Type B pancreatic cell (in vitro differentiated cells): Measurements from ENCODE around the gene CCDC117. TPM values are rescaled to one million over a fixed set of nuclear protein-coding genes. Genes with fewer than 3 reads are reported as not detected.
A peak's percentile ranks its signal among the peaks of the same experiment; 100 is the strongest.

Experiments
- DNase-seq: peaks from one replicate; pipeline ENCODE4 v3.0.0; 2021; ENCODE audit warnings: mixed read lengths; ENCODE audit not compliant: unreplicated experiment; ENCODE audit errors: extremely low spot score
- H3K27ac Mint-ChIP-seq: 2 replicates; pipeline ENCODE4 v1.8.0; 2021; ENCODE audit warnings: mild to moderate bottlenecking, mixed read lengths
- H3K27me3 Mint-ChIP-seq: 2 replicates; pipeline ENCODE4 v1.8.0; 2021; ENCODE audit warnings: mixed read lengths
- H3K36me3 Mint-ChIP-seq: 2 replicates; pipeline ENCODE4 v1.8.0; 2021; ENCODE audit warnings: mixed read lengths
- H3K4me1 Mint-ChIP-seq: one replicate; pipeline ENCODE4 v1.8.0; 2021; ENCODE audit warnings: mixed read lengths; ENCODE audit not compliant: unreplicated experiment
- H3K4me3 Mint-ChIP-seq: 2 replicates; pipeline ENCODE4 v1.8.0; 2021; ENCODE audit warnings: mild to moderate bottlenecking, mixed read lengths
- H3K9me3 Mint-ChIP-seq: 2 replicates; pipeline ENCODE4 v1.8.0; 2021; ENCODE audit warnings: mixed read lengths
- total RNA-seq: library from RNA; stranded (reverse); gene quantifications from 2 replicates; pipeline ENCODE4 v1.2.1, GENCODE V29; 2021; ENCODE audit warnings: low replicate concordance
- TF ChIP-seq, protein P1 (sequence below): fragments of 200-600 bp; sonication (generic); conservative IDR thresholded peaks from 2 replicates; pipeline ENCODE4 v1.5.0; 2021; ENCODE audit warnings: antibody characterized with exemption, mild to moderate bottlenecking

CCDC117 gene
- total RNA-seq, 1 donor from 2014 or later: 40.8 TPM

DNA sequence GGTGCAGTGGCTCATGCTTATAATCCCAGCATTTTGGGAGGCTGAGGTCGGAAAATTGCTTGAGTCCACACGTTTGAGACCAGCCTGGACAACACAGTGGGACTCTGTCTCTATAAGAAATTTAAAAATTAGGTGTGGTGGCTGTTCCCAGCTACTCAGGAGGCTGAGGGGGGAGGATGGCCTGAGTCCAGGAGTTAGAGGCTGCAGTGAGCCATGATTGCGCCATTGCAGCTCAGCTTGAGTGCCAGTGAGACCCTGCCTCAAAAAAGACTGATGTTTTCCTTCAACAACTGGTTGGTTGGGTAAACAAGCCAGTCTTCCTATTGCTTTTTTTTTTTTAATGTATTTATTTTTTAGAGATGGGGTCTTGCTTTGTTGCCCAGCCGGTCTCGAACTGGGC is 18.6 kb downstream of the CCDC117 start:
- TF ChIP-seq, protein P1, sequence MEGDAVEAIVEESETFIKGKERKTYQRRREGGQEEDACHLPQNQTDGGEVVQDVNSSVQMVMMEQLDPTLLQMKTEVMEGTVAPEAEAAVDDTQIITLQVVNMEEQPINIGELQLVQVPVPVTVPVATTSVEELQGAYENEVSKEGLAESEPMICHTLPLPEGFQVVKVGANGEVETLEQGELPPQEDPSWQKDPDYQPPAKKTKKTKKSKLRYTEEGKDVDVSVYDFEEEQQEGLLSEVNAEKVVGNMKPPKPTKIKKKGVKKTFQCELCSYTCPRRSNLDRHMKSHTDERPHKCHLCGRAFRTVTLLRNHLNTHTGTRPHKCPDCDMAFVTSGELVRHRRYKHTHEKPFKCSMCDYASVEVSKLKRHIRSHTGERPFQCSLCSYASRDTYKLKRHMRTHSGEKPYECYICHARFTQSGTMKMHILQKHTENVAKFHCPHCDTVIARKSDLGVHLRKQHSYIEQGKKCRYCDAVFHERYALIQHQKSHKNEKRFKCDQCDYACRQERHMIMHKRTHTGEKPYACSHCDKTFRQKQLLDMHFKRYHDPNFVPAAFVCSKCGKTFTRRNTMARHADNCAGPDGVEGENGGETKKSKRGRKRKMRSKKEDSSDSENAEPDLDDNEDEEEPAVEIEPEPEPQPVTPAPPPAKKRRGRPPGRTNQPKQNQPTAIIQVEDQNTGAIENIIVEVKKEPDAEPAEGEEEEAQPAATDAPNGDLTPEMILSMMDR: no peak
- H3K4me1 Mint-ChIP-seq: peaks cover 12% of the 10 kb centered on the region
- H3K4me3 Mint-ChIP-seq: no peak overlapping the region
- DNase-seq: no peak
- no peak overlapping the region for H3K27ac Mint-ChIP-seq
- no peaks in the 10 kb centered on the region for H3K27me3 Mint-ChIP-seq
- H3K36me3 Mint-ChIP-seq: peaks cover 38% of the 10 kb centered on the region
- no peaks in the 10 kb centered on the region for H3K9me3 Mint-ChIP-seq

DNA sequence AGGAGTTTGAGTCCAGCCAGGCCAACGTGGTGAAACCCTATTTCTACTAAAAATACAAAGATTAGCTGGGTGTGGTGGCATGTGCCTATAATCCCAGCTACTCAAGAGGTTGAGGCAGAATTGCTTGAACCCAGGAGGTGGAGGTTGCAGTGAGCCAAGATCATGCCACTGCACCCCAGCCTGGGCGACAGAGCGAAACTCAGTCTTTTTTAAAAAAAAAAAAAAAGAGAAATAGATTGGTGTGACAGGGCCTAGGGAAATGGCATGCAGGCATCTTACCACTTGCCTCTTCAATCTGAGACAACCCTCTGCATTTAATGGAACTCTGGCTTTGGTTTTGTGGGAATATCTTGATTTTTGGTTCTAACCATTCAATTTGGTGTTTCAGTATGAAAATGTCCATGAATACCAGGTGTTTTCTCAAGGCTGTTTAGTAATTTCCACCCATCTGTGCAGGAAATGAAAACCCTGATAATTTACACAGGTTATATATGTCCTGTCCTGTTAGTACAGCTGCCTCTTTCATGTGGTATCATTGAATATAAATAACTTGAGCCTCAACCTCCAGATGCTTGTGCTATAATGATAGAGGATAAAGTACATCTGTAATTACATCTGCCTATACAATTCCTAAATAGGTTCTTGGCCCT is 19.5 kb downstream of the CCDC117 start:
- H3K4me1 Mint-ChIP-seq: peaks cover 19% of the 10 kb centered on the region
- H3K9me3 Mint-ChIP-seq: no peaks in the 10 kb centered on the region
- H3K27ac Mint-ChIP-seq: peak overlapping the region; percentile 17

GRCh38 chr22:28792491-28793383 is 20.2 kb downstream of the CCDC117 start:
- H3K27me3 Mint-ChIP-seq: no peaks in the 10 kb centered on the region
- peak overlapping the region; percentile 62 for H3K27ac Mint-ChIP-seq
- no peaks in the 10 kb centered on the region for H3K9me3 Mint-ChIP-seq
- peaks cover 20% of the 10 kb centered on the region for H3K4me1 Mint-ChIP-seq
- DNase-seq: no peak
- no peak overlapping the region for H3K4me3 Mint-ChIP-seq
- peaks cover 40% of the 10 kb centered on the region for H3K36me3 Mint-ChIP-seq
- TF ChIP-seq, protein P1: no peak

More for the DNA sequence above, 19.5 kb downstream of the CCDC117 start:
- H3K27me3 Mint-ChIP-seq: no peaks in the 10 kb centered on the region
- TF ChIP-seq, protein P1: no peak
- H3K4me3 Mint-ChIP-seq: no peak overlapping the region
- H3K36me3 Mint-ChIP-seq: peaks cover 39% of the 10 kb centered on the region
- no peak for DNase-seq

DNA sequence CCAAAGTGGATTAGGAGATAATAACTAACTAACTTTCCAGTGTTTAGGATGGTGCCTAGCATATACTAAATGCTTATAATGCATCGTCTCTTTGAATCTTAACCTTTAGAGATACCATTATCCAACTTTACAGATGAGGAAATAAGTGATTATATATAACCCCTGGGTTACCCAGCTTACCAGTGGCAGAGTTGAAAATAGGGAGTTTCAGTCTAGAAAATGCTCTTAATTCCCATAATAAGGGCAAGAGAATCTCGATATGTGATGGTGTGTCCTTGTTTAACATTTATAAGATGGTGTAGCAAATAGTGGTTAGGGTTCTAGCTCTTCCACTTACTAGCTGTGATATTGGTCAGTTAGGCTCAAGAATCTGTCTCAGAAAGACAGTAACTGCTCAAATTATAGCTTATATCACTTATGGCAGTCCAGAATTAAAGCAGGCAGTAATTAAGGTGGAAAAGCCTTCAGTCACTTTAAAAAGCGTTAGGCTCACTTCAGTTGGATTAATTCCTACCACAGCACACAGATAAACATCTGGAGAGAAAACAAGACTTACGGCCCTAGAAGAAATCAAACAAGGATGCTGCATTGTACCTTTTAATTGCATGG is 21.6 kb downstream of the CCDC117 start:
- H3K27ac Mint-ChIP-seq: no peak overlapping the region
- peaks cover 43% of the 10 kb centered on the region for H3K36me3 Mint-ChIP-seq
- H3K9me3 Mint-ChIP-seq: no peaks in the 10 kb centered on the region
- peaks cover 22% of the 10 kb centered on the region for H3K4me1 Mint-ChIP-seq
- H3K27me3 Mint-ChIP-seq: no peaks in the 10 kb centered on the region
- TF ChIP-seq, protein P1: no peak
- H3K4me3 Mint-ChIP-seq: no peak overlapping the region
- no peak for DNase-seq

DNA sequence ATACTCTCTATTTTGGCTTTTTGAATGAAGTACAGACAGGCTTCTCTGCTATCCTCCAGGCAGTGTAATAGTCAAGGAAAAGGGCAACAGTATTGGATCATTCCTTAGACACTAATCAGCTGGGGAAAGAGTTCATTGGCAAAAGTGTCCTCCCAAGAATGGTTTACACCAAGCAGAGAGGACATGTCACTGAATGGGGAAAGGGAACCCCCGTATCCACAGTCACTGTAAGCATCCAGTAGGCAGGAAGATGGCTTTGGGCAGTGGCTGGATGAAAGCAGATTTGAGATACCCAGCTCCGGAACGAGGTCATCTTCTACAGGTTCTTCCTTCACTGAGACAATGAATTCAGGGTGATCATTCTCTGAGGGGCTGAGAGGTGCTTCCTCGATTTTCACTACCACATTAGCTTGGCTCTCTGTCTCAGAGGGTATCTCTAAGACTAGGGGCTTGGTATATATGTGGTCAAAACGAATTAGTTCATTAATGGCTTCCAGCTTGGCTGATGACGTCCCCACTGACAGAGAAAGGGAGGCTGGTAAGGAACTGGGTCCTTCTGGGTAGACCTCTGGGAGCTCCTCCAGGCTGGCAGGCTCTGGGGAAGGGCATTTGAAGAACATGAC is 22.7 kb downstream of the CCDC117 start:
- peak overlapping the region; percentile 31 for H3K27ac Mint-ChIP-seq
- no peaks in the 10 kb centered on the region for H3K27me3 Mint-ChIP-seq
- H3K9me3 Mint-ChIP-seq: no peaks in the 10 kb centered on the region
- no peak for DNase-seq
- peaks cover 26% of the 10 kb centered on the region for H3K4me1 Mint-ChIP-seq
- TF ChIP-seq, protein P1: no peak
- H3K36me3 Mint-ChIP-seq: peaks cover 40% of the 10 kb centered on the region
- no peak overlapping the region for H3K4me3 Mint-ChIP-seq
